ENCODE measurements around the gene CD24.
"Not testable (repeated sequence)": the region's sequence is repeated elsewhere in the genome, so short reads cannot be mapped to it uniquely, and the experiment has no call there.

The CD24 gene

DNA sequence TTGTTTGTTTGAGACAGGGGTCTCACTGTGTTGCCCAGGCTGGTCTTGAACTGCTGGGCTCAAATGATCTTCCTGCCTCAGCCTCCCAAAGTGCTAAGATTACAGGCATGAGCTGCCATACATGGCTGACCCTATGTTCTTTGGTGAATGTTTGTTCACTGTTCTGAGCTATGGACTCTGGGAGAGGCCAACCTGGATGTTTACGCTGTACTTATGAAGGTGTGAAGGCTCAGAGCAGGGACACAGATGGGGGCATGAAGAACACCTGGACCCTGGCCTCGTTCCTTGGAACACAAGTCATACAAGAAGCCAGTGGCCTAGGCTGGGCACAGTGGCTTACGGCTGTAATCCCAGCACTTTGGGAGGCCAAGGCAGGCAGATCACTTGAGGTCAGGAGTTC, 21.1 kb upstream of the CD24 start:
- H3K4me3 ChIP-seq (ENCODE audit: low read depth, low read length) = no peak overlapping the region
- TF ChIP-seq, protein P1, sequence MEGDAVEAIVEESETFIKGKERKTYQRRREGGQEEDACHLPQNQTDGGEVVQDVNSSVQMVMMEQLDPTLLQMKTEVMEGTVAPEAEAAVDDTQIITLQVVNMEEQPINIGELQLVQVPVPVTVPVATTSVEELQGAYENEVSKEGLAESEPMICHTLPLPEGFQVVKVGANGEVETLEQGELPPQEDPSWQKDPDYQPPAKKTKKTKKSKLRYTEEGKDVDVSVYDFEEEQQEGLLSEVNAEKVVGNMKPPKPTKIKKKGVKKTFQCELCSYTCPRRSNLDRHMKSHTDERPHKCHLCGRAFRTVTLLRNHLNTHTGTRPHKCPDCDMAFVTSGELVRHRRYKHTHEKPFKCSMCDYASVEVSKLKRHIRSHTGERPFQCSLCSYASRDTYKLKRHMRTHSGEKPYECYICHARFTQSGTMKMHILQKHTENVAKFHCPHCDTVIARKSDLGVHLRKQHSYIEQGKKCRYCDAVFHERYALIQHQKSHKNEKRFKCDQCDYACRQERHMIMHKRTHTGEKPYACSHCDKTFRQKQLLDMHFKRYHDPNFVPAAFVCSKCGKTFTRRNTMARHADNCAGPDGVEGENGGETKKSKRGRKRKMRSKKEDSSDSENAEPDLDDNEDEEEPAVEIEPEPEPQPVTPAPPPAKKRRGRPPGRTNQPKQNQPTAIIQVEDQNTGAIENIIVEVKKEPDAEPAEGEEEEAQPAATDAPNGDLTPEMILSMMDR (IDR thresholded peaks at IDR 0.05; ENCODE audit: borderline replicate concordance, insufficient read depth, low read depth, low read length) = no peak

DNA sequence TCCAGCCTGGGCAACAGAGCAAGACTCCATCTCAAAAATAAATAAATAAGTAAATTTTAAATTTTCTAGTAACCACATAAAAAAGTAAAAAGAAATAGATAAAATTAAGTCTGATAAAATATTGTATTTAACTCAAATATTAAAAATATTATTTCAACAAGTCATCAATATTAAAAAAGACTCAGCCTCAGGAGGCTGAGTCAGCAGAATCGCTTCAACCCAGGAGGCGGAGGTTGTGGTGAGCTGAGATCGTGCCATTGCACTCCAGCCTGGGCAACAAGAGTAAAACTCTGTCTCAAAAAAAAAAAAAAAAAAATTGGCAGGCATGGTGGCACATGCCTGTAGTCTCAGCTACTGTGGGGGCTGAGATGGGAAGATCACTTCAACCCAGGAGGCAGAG, 15.2 kb upstream of the CD24 start:
- not testable (repeated sequence) for H3K4me3 ChIP-seq (ENCODE audit: low read depth, low read length)

- TF ChIP-seq, protein P1 (IDR thresholded peaks at IDR 0.05; ENCODE audit: borderline replicate concordance, insufficient read depth, low read depth, low read length) = no peak
- H3K4me3 ChIP-seq (ENCODE audit: low read depth, low read length) = no peak overlapping the region
Measured at GRCh38 chr6:106988664-106989063, 14.1 kb upstream of the CD24 start.

GRCh38 chr6:106981926-106982325, 7.4 kb upstream of the CD24 start:
- TF ChIP-seq, protein P1 (IDR thresholded peaks at IDR 0.05; ENCODE audit: borderline replicate concordance, insufficient read depth, low read depth, low read length) = no peak
- no peak overlapping the region for H3K4me3 ChIP-seq (ENCODE audit: low read depth, low read length)

GRCh38 chr6:106980926-106981325, 6.4 kb upstream of the CD24 start:
- H3K4me3 ChIP-seq (ENCODE audit: low read depth, low read length) = no peak overlapping the region
- TF ChIP-seq, protein P1 (IDR thresholded peaks at IDR 0.05; ENCODE audit: borderline replicate concordance, insufficient read depth, low read depth, low read length) = no peak

DNA sequence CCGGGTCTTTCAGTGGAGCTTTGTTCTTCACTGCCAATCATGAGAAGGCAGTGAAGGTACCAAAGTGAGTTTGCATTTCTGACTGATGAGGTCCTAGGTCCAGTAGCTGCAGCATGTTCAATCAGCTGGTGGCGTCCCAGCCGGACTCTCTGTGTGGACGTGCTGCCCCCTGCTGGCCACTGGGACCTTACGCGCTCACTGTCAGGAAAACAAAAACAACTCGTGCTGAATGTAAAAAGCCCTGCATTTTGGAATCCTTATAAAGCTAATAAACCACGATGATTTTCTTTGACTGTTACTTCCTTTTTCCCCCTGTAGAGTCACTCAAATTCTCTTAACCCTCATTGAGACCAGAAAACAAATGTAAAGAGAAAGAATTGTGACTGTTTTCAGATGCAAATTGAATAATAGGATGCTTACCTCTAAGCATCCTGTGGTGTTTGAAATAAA, 4.9 kb upstream of the CD24 start:
- TF ChIP-seq, protein P1 (IDR thresholded peaks at IDR 0.05; ENCODE audit: borderline replicate concordance, insufficient read depth, low read depth, low read length) = peak; percentile 86

DNA sequence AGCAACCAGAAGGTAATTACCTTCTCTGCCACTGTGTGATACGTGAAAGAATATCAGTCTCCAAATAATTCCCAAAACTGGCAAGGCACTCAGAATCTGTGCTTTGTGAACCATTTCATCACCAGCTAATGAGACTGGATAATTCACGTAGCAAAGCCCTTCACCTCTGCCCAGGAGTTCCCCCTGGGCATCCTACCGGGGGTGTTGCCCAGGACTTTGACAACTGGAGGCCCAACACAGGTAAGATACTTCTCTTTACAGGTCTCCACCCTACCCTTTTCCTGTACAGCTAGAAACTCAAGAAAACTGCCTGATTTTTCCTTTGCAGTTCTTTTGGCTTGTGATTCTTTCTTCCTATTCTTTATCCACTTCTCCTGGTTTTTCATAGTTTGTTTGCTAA, 2.7 kb upstream of the CD24 start:
- H3K4me3 ChIP-seq (ENCODE audit: low read depth, low read length) = no peak overlapping the region
- TF ChIP-seq, protein P1 (IDR thresholded peaks at IDR 0.05; ENCODE audit: borderline replicate concordance, insufficient read depth, low read depth, low read length) = no peak

More for the DNA sequence above, 4.9 kb upstream of the CD24 start:
- no peak overlapping the region for H3K4me3 ChIP-seq (ENCODE audit: low read depth, low read length)

GRCh38 chr6:106976270-106976669, 1.7 kb upstream of the CD24 start:
- H3K4me3 ChIP-seq (ENCODE audit: low read depth, low read length) = no peak overlapping the region
- TF ChIP-seq, protein P1 (IDR thresholded peaks at IDR 0.05; ENCODE audit: borderline replicate concordance, insufficient read depth, low read depth, low read length) = no peak
